Natural killer cell (primary cell): ENCODE measurements around the gene RBM33. TPM values are rescaled to one million over a fixed set of nuclear protein-coding genes. Genes with fewer than 3 reads are reported as not detected.
"Not testable (repeated sequence)": the region's sequence is repeated elsewhere in the genome, so short reads cannot be mapped to it uniquely, and the experiment has no call there.

ENCODE experiments used
- ATAC-seq, 3 donors: fragments of 150-1000 bp in 2 of 3; fragments of 200-7000 bp in 1 of 3; cut with Tn5 transposase; 1 replicate in 1 of 3; 2 replicates in 2 of 3; pipeline ENCODE4 v1.10.0; 2021; ENCODE audit warnings: mild to moderate bottlenecking in 2 of 3, moderate library complexity in 2 of 3
- DNase-seq, 2 donors: peaks; one replicate each; pipeline versions ENCODE4 v3.0.0 to v3.0.0-alpha.2; 2013 to 2021; ENCODE audit warnings: mixed read lengths in 1 of 2
- H3K27ac ChIP-seq: one replicate; pipeline ENCODE4 v1.5.1; 2013; ENCODE audit warnings: mild to moderate bottlenecking, low read length
- H3K27me3 ChIP-seq: one replicate; pipeline ENCODE4 v1.6.1; 2013; ENCODE audit warnings: low read length; ENCODE audit not compliant: control insufficient read depth, insufficient read depth
- H3K36me3 ChIP-seq: one replicate; pipeline ENCODE4 v1.6.1; 2013; ENCODE audit warnings: low read length; ENCODE audit not compliant: control insufficient read depth, insufficient read depth
- H3K4me1 ChIP-seq: one replicate; pipeline ENCODE4 v1.6.1; 2013; ENCODE audit warnings: low read length; ENCODE audit not compliant: control insufficient read depth, insufficient read depth
- H3K4me3 ChIP-seq: one replicate; pipeline ENCODE4 v1.5.1; 2013; ENCODE audit warnings: low read length
- H3K9me3 ChIP-seq: one replicate; pipeline ENCODE4 v1.6.1; 2013; ENCODE audit warnings: low read length; ENCODE audit not compliant: control insufficient read depth, insufficient read depth
- H3K27ac Mint-ChIP-seq, 2 donors: one replicate each; pipeline ENCODE4 v1.8.0; 2022; ENCODE audit warnings: mild to moderate bottlenecking in 2 of 2, mixed read lengths in 2 of 2, moderate library complexity in 1 of 2
- H3K27me3 Mint-ChIP-seq, 2 donors: one replicate each; pipeline ENCODE4 v1.8.0; 2022; ENCODE audit warnings: low read depth in 2 of 2, mixed read lengths in 2 of 2
- H3K36me3 Mint-ChIP-seq: one replicate; pipeline ENCODE4 v1.8.0; 2022; ENCODE audit warnings: mixed read lengths
- H3K4me1 Mint-ChIP-seq, 2 donors: one replicate each; pipeline ENCODE4 v1.8.0; 2022; ENCODE audit warnings: mixed read lengths in 2 of 2
- H3K4me3 Mint-ChIP-seq: one replicate; pipeline ENCODE4 v1.8.0; 2022; ENCODE audit warnings: mild to moderate bottlenecking, moderate library complexity, mixed read lengths
- H3K9me3 Mint-ChIP-seq, 2 donors: one replicate each; pipeline ENCODE4 v1.8.0; 2022; ENCODE audit warnings: mixed read lengths in 2 of 2
- WGBS: methylation state at CpG from one replicate; pipeline ENCODE4 v1.1.7; 2013; ENCODE audit warnings: missing lambda C conversion rate; ENCODE audit not compliant: insufficient coverage; 5-methylcytosine and 5-hydroxymethylcytosine counted together
- intact Hi-C: fragments of 100-400 bp; cut with micrococcal nuclease; formaldehyde crosslinking; loops from one replicate; pipeline ENCODE4 v1.14.2; 2022
- total RNA-seq, 4 donors: library from RNA; stranded (reverse); fragments of 120-200 nt in 1 of 4; gene quantifications; one replicate each; pipeline versions ENCODE4 v1.2.3 to v1.2.4, GENCODE V29; 2013 to 2022
- TF ChIP-seq, protein P1 (sequence below): fragments of 200-600 bp; IDR thresholded peaks from one replicate; pipeline ENCODE4 v1.8.0; 2022; ENCODE audit warnings: antibody characterized with exemption

RBM33 gene
- total RNA-seq, 3 donors from 2014 or later (not counting 1 experiment from before 2014, with no cell fraction given): 161 to 182 (median 182) TPM

DNA sequence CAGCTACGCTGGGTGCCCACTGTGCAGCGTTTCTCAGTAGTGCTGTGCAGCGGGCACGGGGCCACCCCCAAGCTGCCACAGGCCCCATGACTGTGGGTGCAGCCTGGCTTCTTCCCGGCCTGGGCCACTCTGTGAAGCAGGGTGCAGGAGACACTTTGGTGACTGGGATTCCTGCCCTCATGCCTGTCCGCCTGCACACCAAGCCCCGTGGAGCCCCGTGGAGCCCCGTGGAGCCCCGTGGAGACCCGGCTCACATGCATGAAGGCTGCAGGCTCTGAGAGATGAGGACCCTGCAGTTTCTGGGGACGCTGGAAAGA is 171.7 kb downstream of the RBM33 start:
- Mint-ChIP-seq H3K27ac (no peak overlapping the region), H3K4me1 (peaks cover 6 to 14% of the 10 kb centered on the region in 2 donors), H3K36me3 (no peaks in the 10 kb centered on the region), H3K27me3 (peaks cover 35 to 36% of the 10 kb centered on the region in 2 donors), H3K4me3 (no peak overlapping the region), H3K9me3 (no peaks in the 10 kb centered on the region)
- Histone ChIP-seq H3K36me3 (no peaks in the 10 kb centered on the region), H3K9me3 (no peaks in the 10 kb centered on the region), H3K27me3 (peaks cover 9% of the 10 kb centered on the region), H3K27ac (no peak overlapping the region), H3K4me1 (peaks cover 5% of the 10 kb centered on the region), H3K4me3 (no peak overlapping the region)
- WGBS: 92% methylated on average over 12 of the region's 12 CpGs
- intact Hi-C loops: no loop called here
- DNase-seq (no peak), ATAC-seq (no peak)
- TF ChIP-seq, protein P1, sequence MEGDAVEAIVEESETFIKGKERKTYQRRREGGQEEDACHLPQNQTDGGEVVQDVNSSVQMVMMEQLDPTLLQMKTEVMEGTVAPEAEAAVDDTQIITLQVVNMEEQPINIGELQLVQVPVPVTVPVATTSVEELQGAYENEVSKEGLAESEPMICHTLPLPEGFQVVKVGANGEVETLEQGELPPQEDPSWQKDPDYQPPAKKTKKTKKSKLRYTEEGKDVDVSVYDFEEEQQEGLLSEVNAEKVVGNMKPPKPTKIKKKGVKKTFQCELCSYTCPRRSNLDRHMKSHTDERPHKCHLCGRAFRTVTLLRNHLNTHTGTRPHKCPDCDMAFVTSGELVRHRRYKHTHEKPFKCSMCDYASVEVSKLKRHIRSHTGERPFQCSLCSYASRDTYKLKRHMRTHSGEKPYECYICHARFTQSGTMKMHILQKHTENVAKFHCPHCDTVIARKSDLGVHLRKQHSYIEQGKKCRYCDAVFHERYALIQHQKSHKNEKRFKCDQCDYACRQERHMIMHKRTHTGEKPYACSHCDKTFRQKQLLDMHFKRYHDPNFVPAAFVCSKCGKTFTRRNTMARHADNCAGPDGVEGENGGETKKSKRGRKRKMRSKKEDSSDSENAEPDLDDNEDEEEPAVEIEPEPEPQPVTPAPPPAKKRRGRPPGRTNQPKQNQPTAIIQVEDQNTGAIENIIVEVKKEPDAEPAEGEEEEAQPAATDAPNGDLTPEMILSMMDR: no peak

DNA sequence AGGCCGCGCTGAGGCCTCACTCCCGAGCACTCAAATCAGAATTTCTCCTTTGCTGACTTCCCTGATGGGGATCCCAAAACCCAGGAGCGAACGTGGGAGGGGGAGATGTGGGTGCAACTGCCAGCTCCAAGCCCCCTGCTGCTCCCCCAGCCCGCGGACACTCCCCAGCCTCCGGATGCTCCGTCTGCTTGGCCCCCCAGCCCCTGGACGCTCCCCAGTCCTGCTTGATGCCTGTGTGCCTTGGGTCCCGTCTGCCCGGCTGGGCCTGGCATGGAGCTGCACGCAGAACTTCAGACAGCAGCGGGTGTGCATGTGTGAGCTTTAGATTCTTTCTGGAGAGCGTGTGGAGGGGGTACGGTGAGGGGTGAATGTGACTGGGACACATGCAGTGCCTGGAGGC is 172.5 kb downstream of the RBM33 start:
- ATAC-seq: no peak
- WGBS: 90% methylated on average over 16 of the region's 16 CpGs
- TF ChIP-seq, protein P1: no peak
- no peaks in the 10 kb centered on the region for H3K9me3 ChIP-seq
- H3K36me3 ChIP-seq: no peaks in the 10 kb centered on the region
- H3K9me3 Mint-ChIP-seq: no peaks in the 10 kb centered on the region
- H3K4me3 Mint-ChIP-seq: no peak overlapping the region
- H3K4me1 Mint-ChIP-seq: peaks cover 3 to 11% of the 10 kb centered on the region in 2 donors
- intact Hi-C loops: no loop called here
- H3K27me3 Mint-ChIP-seq: peaks cover 28% of the 10 kb centered on the region in 2 donors
- peaks cover 5% of the 10 kb centered on the region for H3K4me1 ChIP-seq
- no peak for DNase-seq
- H3K27ac ChIP-seq: no peak overlapping the region
- H3K4me3 ChIP-seq: no peak overlapping the region
- peaks cover 2% of the 10 kb centered on the region for H3K27me3 ChIP-seq
- H3K27ac Mint-ChIP-seq: no peak overlapping the region
- H3K36me3 Mint-ChIP-seq: no peaks in the 10 kb centered on the region

DNA sequence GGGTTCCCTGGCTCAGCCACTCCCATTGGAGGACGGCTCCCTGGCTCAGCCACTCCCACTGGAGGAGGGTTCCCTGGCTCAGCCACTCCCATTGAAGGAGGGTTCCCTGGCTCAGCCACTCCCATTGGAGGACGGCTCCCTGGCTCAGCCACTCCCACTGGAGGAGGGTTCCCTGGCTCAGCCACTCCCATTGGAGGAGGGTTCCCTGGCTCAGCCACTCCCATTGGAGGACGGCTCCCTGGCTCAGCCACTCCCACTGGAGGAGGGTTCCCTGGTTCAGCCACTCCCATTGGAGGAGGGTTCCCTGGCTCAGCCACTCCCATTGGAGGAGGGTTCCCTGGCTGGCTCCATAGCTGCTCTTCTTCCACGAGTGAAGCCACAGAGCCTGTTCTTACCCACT is 173.1 kb downstream of the RBM33 start:
- intact Hi-C loops: not testable (repeated sequence)

GRCh38 chr7:155818154-155818819 is 173.8 kb downstream of the RBM33 start:
- H3K27ac Mint-ChIP-seq: no peak overlapping the region
- no peaks in the 10 kb centered on the region for H3K36me3 Mint-ChIP-seq
- TF ChIP-seq, protein P1: no peak
- no peaks in the 10 kb centered on the region for H3K9me3 Mint-ChIP-seq
- Histone ChIP-seq H3K4me3 (no peak overlapping the region), H3K9me3 (no peaks in the 10 kb centered on the region), H3K4me1 (peaks cover 5% of the 10 kb centered on the region), H3K27ac (no peak overlapping the region), H3K36me3 (no peaks in the 10 kb centered on the region), H3K27me3 (peaks cover 2% of the 10 kb centered on the region)
- no peak overlapping the region for H3K4me3 Mint-ChIP-seq
- H3K27me3 Mint-ChIP-seq: peaks cover 21 to 26% of the 10 kb centered on the region in 2 donors
- WGBS: 83% methylated on average over 21 of the region's 21 CpGs
- ATAC-seq (no peak), DNase-seq (no peak)
- intact Hi-C loops: no loop called here
- peaks cover 8 to 19% of the 10 kb centered on the region in 2 donors for H3K4me1 Mint-ChIP-seq

More for the DNA sequence above, 173.1 kb downstream of the RBM33 start:
- Mint-ChIP-seq H3K4me1 (peaks cover under 1 to 11% of the 10 kb centered on the region in 2 donors), H3K27me3 (peaks cover 27 to 28% of the 10 kb centered on the region in 2 donors)
- not testable (repeated sequence) for H3K27ac Mint-ChIP-seq, DNase-seq, ATAC-seq, H3K4me1 ChIP-seq, H3K36me3 Mint-ChIP-seq, H3K27me3 ChIP-seq, H3K9me3 Mint-ChIP-seq, H3K9me3 ChIP-seq, H3K27ac ChIP-seq, H3K36me3 ChIP-seq, H3K4me3 ChIP-seq, H3K4me3 Mint-ChIP-seq
- 66% methylated on average over 3 of the region's 4 CpGs for WGBS
